ENCODE measurements around the gene RERE. TPM values are rescaled to one million over a fixed set of nuclear protein-coding genes. Genes with fewer than 3 reads are reported as not detected.
A peak's percentile ranks its signal among the peaks of the same experiment; 100 is the strongest.

RERE gene
- total RNA-seq, 2 donors from 2014 or later: 74.5 to 128 TPM

- 78 to 80% methylated on average over 4 of the region's 4 CpGs for WGBS, 2 donors
- Histone ChIP-seq H3K36me3 (replicated peaks in 1 of 2; ENCODE audit: insufficient read depth in 1 of 2, low read depth in 2 of 2) (no peaks in the 10 kb centered on the region), H3K27me3 (no peaks in the 10 kb centered on the region), H3K9me3 (no peaks in the 10 kb centered on the region), H3K4me3 (no peak overlapping the region), H3K27ac (peak overlapping the region in 1 of 4 donors; percentile 52), H3K4me1 (peaks cover 77% of the 10 kb centered on the region)
- TF ChIP-seq POLR2A (IDR thresholded peaks at IDR 0.05) (no peak), CTCF (IDR thresholded peaks at IDR 0.05) (no peak)
- ATAC-seq (no peak), DNase-seq (no peak)
- intact Hi-C loops (cut with DNase I): no loop called here
These were observed 154.2 kb downstream of the RERE start for GRCh38 chr1:8663090-8663802.

- DNase-seq (no peak), ATAC-seq (no peak)
- Histone ChIP-seq H3K36me3 (replicated peaks in 1 of 2; ENCODE audit: insufficient read depth in 1 of 2, low read depth in 2 of 2) (no peaks in the 10 kb centered on the region), H3K4me3 (no peak overlapping the region), H3K27me3 (no peaks in the 10 kb centered on the region), H3K9me3 (no peaks in the 10 kb centered on the region), H3K4me1 (peaks cover 70% of the 10 kb centered on the region), H3K27ac (peak overlapping the region in 3 of 4 donors; percentile 42 to 59 (median 47))
- 94 to 96% methylated on average over 4 of the region's 4 CpGs for WGBS, 2 donors
- intact Hi-C loops (cut with DNase I): no loop called here
- TF ChIP-seq CTCF (IDR thresholded peaks at IDR 0.05) (no peak), POLR2A (IDR thresholded peaks at IDR 0.05) (no peak)
These were observed 154.9 kb downstream of the RERE start for GRCh38 chr1:8662380-8663072.

GRCh38 chr1:8661185-8662110 lies 156.0 kb downstream of the RERE start:
- Histone ChIP-seq H3K9me3 (no peaks in the 10 kb centered on the region), H3K4me1 (peaks cover 59% of the 10 kb centered on the region), H3K36me3 (replicated peaks in 1 of 2; ENCODE audit: insufficient read depth in 1 of 2, low read depth in 2 of 2) (no peaks in the 10 kb centered on the region), H3K27ac (peak overlapping the region in 3 of 4 donors; percentile 42 to 59 (median 47)), H3K27me3 (no peaks in the 10 kb centered on the region), H3K4me3 (no peak overlapping the region)
- ATAC-seq: peak; percentile 41
- DNase-seq: peak; percentile 46 to 62 (median 57)
- TF ChIP-seq POLR2A (IDR thresholded peaks at IDR 0.05) (no peak), CTCF (IDR thresholded peaks at IDR 0.05) (no peak)
- 26 to 28% methylated on average over 8 of the region's 8 CpGs for WGBS, 2 donors
- intact Hi-C loops (cut with DNase I): no loop called here

GRCh38 chr1:8660411-8660828 lies 157.0 kb downstream of the RERE start:
- peak overlapping the region in 3 of 4 donors; percentile 42 to 59 (median 47) for H3K27ac ChIP-seq
- TF ChIP-seq POLR2A (IDR thresholded peaks at IDR 0.05) (no peak), CTCF (IDR thresholded peaks at IDR 0.05) (no peak)
- DNase-seq (peak in 2 of 4 donors; percentile 28 to 38), ATAC-seq (peak; percentile 51)
- no peaks in the 10 kb centered on the region for H3K36me3 ChIP-seq (replicated peaks in 1 of 2; ENCODE audit: insufficient read depth in 1 of 2, low read depth in 2 of 2)
- no peak overlapping the region for H3K4me3 ChIP-seq
- peaks cover 49% of the 10 kb centered on the region for H3K4me1 ChIP-seq
- no peaks in the 10 kb centered on the region for H3K9me3 ChIP-seq
- 24 to 25% methylated on average over 5 of the region's 5 CpGs for WGBS, 2 donors
- no peaks in the 10 kb centered on the region for H3K27me3 ChIP-seq
- intact Hi-C loops (cut with DNase I): no loop called here

All from body of pancreas (tissue), 4 donors.